ENCODE measurements around the gene ZFP82. TPM values are rescaled to one million over a fixed set of nuclear protein-coding genes. Genes with fewer than 3 reads are reported as not detected.

ZFP82 gene
- total and polyA plus RNA-seq, 2 of the 4 experiments (the other 2 are of a cell fraction): 1.6 to 3.9 TPM

- H2AK5ac ChIP-seq (ENCODE audit: low read depth, low read length): no peak overlapping the region
- H3K4me2 ChIP-seq (ENCODE audit: low read depth, low read length): no peak overlapping the region
- H3K27me3 ChIP-seq (ENCODE audit: control insufficient read depth, insufficient read depth, low read length): no peaks in the 10 kb centered on the region
- no peaks in the 10 kb centered on the region for H3K9me1 ChIP-seq (ENCODE audit: insufficient read depth, low read length)
- ChIA-PET CTCF (no interaction called here), POLR2A (ENCODE audit: unreplicated experiment) (no interaction called here)
- H3K4me1 ChIP-seq (ENCODE audit: control insufficient read depth, insufficient read depth, low read length): peaks cover 2% of the 10 kb centered on the region; the same call in 1 of the 2 replicates
- no peak overlapping the region for H2BK15ac ChIP-seq (ENCODE audit: low read depth, low read length)
- H4K8ac ChIP-seq (ENCODE audit: low read depth in 2 of 2, low read length in 2 of 2): no peak overlapping the region
- intact Hi-C loops (cut with micrococcal nuclease) (no loop called here), in situ Hi-C loops (cut with MboI; ENCODE audit: low sequenced_read_pairs) (no loop called here), dilution Hi-C loops (cut with HindIII; ENCODE audit: low sequenced_read_pairs, unreplicated experiment) (no loop called here)
- H2BK120ac ChIP-seq (ENCODE audit: low read depth, low read length): no peak overlapping the region
- ATAC-seq (ENCODE audit: low read depth): no peak
- peaks cover 10% of the 10 kb centered on the region; the same call in 1 of the 2 replicates for H3K9me3 ChIP-seq (ENCODE audit: control insufficient read depth, insufficient read depth, low read length)
- no peaks in the 10 kb centered on the region for H3K79me1 ChIP-seq (ENCODE audit: low read depth in 1 of 2, low read length in 2 of 2)
- no peak overlapping the region for H3K18ac ChIP-seq (ENCODE audit: low read depth, low read length)
- H4K91ac ChIP-seq (ENCODE audit: insufficient read depth, low read depth, low read length): no peak overlapping the region
- no peak overlapping the region for H3K23ac ChIP-seq (ENCODE audit: low read depth, low read length)
- no peak overlapping the region for H2AK9ac ChIP-seq (replicated peaks; ENCODE audit: low read depth, low read length, poor library complexity)
- no peak overlapping the region for H3K9ac ChIP-seq (ENCODE audit: low read depth, low read length)
- no peak overlapping the region for H3K4me3 ChIP-seq (ENCODE audit: insufficient read depth, low read depth, low read length)
- H3K27ac ChIP-seq (ENCODE audit: insufficient read depth, low read length): no peak overlapping the region
- no peak overlapping the region for H3K4ac ChIP-seq (ENCODE audit: low read depth, low read length)
- no peaks in the 10 kb centered on the region for H4K20me1 ChIP-seq (ENCODE audit: insufficient read depth, low read length)
- no peak overlapping the region for H4K5ac ChIP-seq (ENCODE audit: low read depth, low read length)
- no peak overlapping the region for H2BK5ac ChIP-seq (ENCODE audit: low read depth, low read length, poor library complexity, severe bottlenecking)
- no CpG with 5 or more reads among the region's 2 CpGs for WGBS, 2 experiments (ENCODE audit: extremely low coverage in 2 of 2, insufficient read length in 1 of 2)
- no TSS peak for BruUV-seq (replicated peaks)
- H2AFZ ChIP-seq (replicated peaks; ENCODE audit: low read length, poor library complexity): no peak overlapping the region
- H3K14ac ChIP-seq (replicated peaks; ENCODE audit: low read depth, low read length): no peak overlapping the region
- H3K56ac ChIP-seq (ENCODE audit: extremely low read depth, insufficient read depth, low read length): no peak overlapping the region
- TF ChIP-seq CHD1 (IDR thresholded peaks at IDR 0.05; ENCODE audit: low read depth, low read length) (no peak), MAZ (IDR thresholded peaks at IDR 0.05; ENCODE audit: borderline replicate concordance, low read depth, low read length) (no peak), FOS (IDR thresholded peaks at IDR 0.05; ENCODE audit: low read depth, low read length) (no peak), RAD21 (IDR thresholded peaks at IDR 0.05; ENCODE audit: low read length) (no peak), MAFK (IDR thresholded peaks at IDR 0.05; ENCODE audit: low read depth, low read length) (no peak), RFX5 (IDR thresholded peaks at IDR 0.05; ENCODE audit: low read depth, low read length) (no peak), BHLHE40 (IDR thresholded peaks at IDR 0.05; ENCODE audit: low read depth, low read length) (no peak), NFE2L2 (IDR thresholded peaks at IDR 0.05; ENCODE audit: low read depth, low read length) (no peak), ELK1 (IDR thresholded peaks at IDR 0.05; ENCODE audit: borderline replicate concordance, low read depth, low read length) (no peak), SMC3 (IDR thresholded peaks at IDR 0.05; ENCODE audit: low read depth, low read length) (no peak), CTCF (conservative IDR thresholded peaks at IDR 0.05; ENCODE audit: low read depth, low read length) (no peak), USF2 (IDR thresholded peaks at IDR 0.05; ENCODE audit: low read depth, low read length) (no peak), POLR2A (IDR thresholded peaks at IDR 0.05; ENCODE audit: low read depth, low read length) (no peak), MXI1 (IDR thresholded peaks at IDR 0.05; ENCODE audit: borderline replicate concordance, low read depth, low read length) (no peak), RCOR1 (IDR thresholded peaks at IDR 0.05; ENCODE audit: insufficient replicate concordance, low read length) (no peak), CEBPB (IDR thresholded peaks at IDR 0.05; ENCODE audit: low read depth, low read length) (no peak)
- H3K36me3 ChIP-seq (ENCODE audit: control insufficient read depth, insufficient read depth, low read length): peaks cover 3% of the 10 kb centered on the region; the same call in 1 of the 2 replicates
- H2BK20ac ChIP-seq (ENCODE audit: low read depth, low read length): no peak overlapping the region
- DNase-seq: no peak
Measured at GRCh38 chr19:36456831-36457230, 38.4 kb upstream of the ZFP82 start.

All from IMR-90 (cell line).